Naive B cell (primary cell): ENCODE data around the gene PIKFYVE. TPM values are rescaled to one million over a fixed set of nuclear protein-coding genes. Genes with fewer than 3 reads are reported as not detected.

Source experiments
- ATAC-seq, 2 donors: fragments of 150-1000 bp; cut with Tn5 transposase; 2 replicates each; pipeline ENCODE4 v1.10.0; 2021; ENCODE audit warnings: low read depth in 2 of 2, mild to moderate bottlenecking in 2 of 2, moderate library complexity in 2 of 2
- DNase-seq: peaks from one replicate; pipeline ENCODE4 v3.0.0; 2022
- H3K27ac Mint-ChIP-seq, 6 donors: one replicate each; pipeline ENCODE4 v1.8.0; 2020 to 2022; ENCODE audit warnings: mild to moderate bottlenecking in 6 of 6, mixed read lengths in 6 of 6, moderate library complexity in 5 of 6, inconsistent platforms in 2 of 6
- H3K27me3 Mint-ChIP-seq, 3 donors: one replicate each; pipeline ENCODE4 v1.8.0; 2021 to 2022; ENCODE audit warnings: mixed read lengths in 3 of 3, mild to moderate bottlenecking in 1 of 3
- H3K36me3 Mint-ChIP-seq, 2 donors: one replicate each; pipeline ENCODE4 v1.8.0; 2020 to 2022; ENCODE audit warnings: mixed read lengths in 2 of 2, inconsistent platforms in 1 of 2, mild to moderate bottlenecking in 1 of 2
- H3K4me1 Mint-ChIP-seq, 3 donors: one replicate each; pipeline ENCODE4 v1.8.0; 2020 to 2022; ENCODE audit warnings: mixed read lengths in 3 of 3, inconsistent platforms in 1 of 3, mild to moderate bottlenecking in 1 of 3, moderate library complexity in 1 of 3
- H3K4me3 Mint-ChIP-seq, 8 donors: one replicate each; pipeline ENCODE4 v1.8.0; 2020 to 2022; ENCODE audit warnings: mild to moderate bottlenecking in 8 of 8, mixed read lengths in 8 of 8, moderate library complexity in 8 of 8, inconsistent platforms in 2 of 8
- H3K9me3 Mint-ChIP-seq, 7 donors: one replicate each; pipeline ENCODE4 v1.8.0; 2020 to 2022; ENCODE audit warnings: mixed read lengths in 7 of 7, mild to moderate bottlenecking in 5 of 7, inconsistent platforms in 2 of 7, moderate library complexity in 1 of 7
- polyA plus RNA-seq, 6 donors: library from polyadenylated mRNA; unstranded; fragments of 300-500 nt; fragmentation: Illumina TruSeq; gene quantifications; one replicate each; pipeline ENCODE4 v1.2.3, GENCODE V29; 2021; ENCODE audit warnings: low read depth in 6 of 6

The PIKFYVE gene
- polyA plus RNA-seq, 6 donors from 2014 or later = 3.6 to 16.8 (median 13.9) TPM

DNA sequence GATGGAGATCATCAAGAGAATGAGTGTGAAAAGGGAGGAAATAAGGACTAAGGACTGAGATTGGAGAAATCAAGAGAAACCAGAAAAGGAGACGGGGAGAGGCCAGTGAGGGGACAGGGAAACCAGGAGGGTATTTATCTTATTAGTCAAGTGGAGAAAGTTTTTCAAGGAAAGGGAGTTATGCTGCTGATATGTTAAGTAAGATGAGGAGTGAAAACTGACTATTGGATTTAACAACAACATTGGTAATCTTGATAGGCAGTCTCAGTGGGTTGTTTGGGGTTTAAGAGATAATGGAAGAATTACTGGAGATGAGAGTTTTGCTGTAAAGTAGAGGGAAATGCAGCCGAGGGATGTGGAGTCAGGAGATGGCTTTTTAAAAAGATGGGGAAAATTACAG is 30.6 kb downstream of the PIKFYVE start:
- Mint-ChIP-seq H3K4me3 (peak overlapping the region in 1 of 8 donors; percentile 22), H3K36me3 (peaks cover 35 to 44% of the 10 kb centered on the region in 2 donors), H3K27ac (peak overlapping the region in 4 of 6 donors; percentile 12 to 85 (median 30)), H3K4me1 (peaks cover 32 to 62% (median 42%) of the 10 kb centered on the region in 3 donors), H3K27me3 (no peaks in the 10 kb centered on the region), H3K9me3 (peaks cover 0 to 2% (median 0%) of the 10 kb centered on the region in 7 donors)
- DNase-seq (no peak), ATAC-seq (no peak)

DNA sequence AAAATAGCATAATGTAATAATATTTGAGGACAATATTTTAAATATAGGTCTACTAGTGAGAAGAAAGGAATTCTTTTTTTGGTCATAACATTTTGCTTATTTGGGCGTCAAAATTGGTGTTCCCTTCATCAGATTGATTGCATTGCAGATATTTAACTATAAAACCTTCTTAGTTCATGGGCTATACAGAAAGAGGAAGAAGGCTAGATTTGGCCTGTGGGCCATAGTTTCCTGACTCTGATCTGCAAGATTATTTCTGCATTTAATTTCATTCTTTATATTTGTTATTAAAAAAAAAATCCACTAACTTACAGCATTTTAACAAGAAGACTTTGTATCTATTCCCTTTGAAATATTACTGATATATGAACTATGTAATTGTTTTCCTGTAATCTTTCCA is 31.9 kb downstream of the PIKFYVE start:
- no peak for DNase-seq
- peak in 1 of 2 donors; percentile 55 for ATAC-seq
- peaks cover 25 to 54% (median 32%) of the 10 kb centered on the region in 3 donors for H3K4me1 Mint-ChIP-seq
- H3K36me3 Mint-ChIP-seq = peaks cover 32 to 33% of the 10 kb centered on the region in 2 donors
- H3K9me3 Mint-ChIP-seq = no peaks in the 10 kb centered on the region
- H3K27me3 Mint-ChIP-seq = no peaks in the 10 kb centered on the region
- H3K27ac Mint-ChIP-seq = peak overlapping the region in 1 of 6 donors; percentile 24
- no peak overlapping the region for H3K4me3 Mint-ChIP-seq

DNA sequence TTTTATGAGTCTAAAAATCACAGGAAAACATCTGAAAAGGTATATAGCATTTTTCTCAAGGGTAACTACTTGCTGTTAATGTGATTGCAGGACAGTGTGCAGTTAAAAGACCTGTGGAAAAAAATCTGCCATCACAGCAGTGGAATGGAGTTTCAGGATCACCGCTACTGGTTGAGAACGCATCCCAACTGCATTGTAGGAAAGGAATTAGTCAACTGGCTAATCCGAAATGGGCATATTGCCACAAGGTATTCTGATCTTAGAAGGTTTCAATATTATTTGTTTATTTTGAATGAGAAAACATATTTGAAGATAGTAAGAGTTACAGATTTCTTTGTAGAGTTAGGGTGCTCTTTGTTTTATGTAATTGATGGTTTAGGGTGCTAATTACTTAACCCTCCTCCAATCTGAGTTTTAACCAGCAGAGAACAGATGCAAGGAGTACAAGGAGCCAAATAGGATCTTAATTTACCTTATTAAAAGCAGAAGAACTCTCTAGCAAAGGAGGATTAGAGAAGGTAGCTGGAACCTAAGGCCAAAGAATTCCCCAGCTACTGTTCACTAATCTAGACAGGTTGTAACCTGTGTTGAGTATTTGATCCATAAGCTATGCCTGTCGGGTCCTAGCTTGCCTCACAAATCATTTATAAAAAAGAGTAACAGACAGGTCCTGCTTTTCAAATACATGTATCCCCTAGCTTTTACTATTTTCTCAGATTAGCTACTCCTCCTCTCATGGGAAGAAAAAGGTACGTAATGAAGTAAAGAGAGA is 35.0 kb downstream of the PIKFYVE start:
- peaks cover 7 to 26% (median 10%) of the 10 kb centered on the region in 3 donors for H3K4me1 Mint-ChIP-seq
- ATAC-seq (no peak), DNase-seq (no peak)
- no peak overlapping the region for H3K4me3 Mint-ChIP-seq
- H3K36me3 Mint-ChIP-seq = peaks cover 29 to 47% of the 10 kb centered on the region in 2 donors
- peak overlapping the region in 3 of 6 donors; percentile 15 to 40 (median 34) for H3K27ac Mint-ChIP-seq
- H3K27me3 Mint-ChIP-seq = no peaks in the 10 kb centered on the region
- no peaks in the 10 kb centered on the region for H3K9me3 Mint-ChIP-seq

DNA sequence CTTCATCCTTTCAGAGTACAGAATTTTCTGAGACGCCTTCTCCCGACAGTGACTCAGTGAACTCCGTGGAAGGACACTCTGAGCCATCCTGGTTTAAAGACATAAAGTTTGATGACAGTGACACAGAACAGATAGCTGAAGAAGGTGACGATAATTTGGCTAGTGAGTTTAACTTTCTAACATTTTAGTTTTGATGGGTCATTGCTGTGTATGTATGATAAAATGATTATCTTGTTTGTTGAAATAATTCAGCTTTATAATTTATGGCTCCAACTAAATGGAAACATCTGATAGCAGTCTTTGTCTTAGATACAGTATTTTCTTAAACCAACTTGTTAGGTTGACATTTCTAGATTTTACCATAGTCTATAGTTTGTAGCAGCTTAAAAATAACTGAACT is 38.1 kb downstream of the PIKFYVE start:
- Mint-ChIP-seq H3K27ac (peak overlapping the region in 1 of 6 donors; percentile 35), H3K4me3 (no peak overlapping the region), H3K27me3 (no peaks in the 10 kb centered on the region), H3K36me3 (peaks cover 29 to 49% of the 10 kb centered on the region in 2 donors), H3K4me1 (peaks cover 0 to 6% (median 6%) of the 10 kb centered on the region in 3 donors), H3K9me3 (no peaks in the 10 kb centered on the region)
- ATAC-seq (no peak), DNase-seq (no peak)

DNA sequence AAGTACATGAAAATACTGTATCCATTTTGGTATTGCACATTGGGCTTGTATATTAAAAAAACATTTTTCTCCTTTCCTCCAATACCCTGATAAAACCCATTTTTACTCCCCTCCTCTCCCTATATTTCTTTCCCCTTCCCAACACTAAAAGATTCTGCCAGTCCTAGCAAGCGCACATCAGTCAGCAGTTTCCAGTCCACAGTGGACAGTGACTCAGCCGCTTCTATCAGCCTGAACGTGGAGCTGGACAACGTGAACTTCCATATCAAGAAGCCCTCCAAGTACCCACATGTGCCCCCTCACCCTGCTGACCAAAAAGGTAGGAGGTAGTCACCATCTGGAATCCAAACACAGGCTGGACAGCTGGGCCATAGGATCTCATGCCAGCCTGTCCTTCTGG is 38.6 kb downstream of the PIKFYVE start:
- Mint-ChIP-seq H3K27me3 (no peaks in the 10 kb centered on the region), H3K27ac (peak overlapping the region in 5 of 6 donors; percentile 15 to 70 (median 35)), H3K9me3 (no peaks in the 10 kb centered on the region), H3K4me1 (peaks cover 4 to 11% (median 6%) of the 10 kb centered on the region in 3 donors), H3K36me3 (peaks cover 28 to 46% of the 10 kb centered on the region in 2 donors), H3K4me3 (no peak overlapping the region)
- ATAC-seq (no peak), DNase-seq (no peak)

DNA sequence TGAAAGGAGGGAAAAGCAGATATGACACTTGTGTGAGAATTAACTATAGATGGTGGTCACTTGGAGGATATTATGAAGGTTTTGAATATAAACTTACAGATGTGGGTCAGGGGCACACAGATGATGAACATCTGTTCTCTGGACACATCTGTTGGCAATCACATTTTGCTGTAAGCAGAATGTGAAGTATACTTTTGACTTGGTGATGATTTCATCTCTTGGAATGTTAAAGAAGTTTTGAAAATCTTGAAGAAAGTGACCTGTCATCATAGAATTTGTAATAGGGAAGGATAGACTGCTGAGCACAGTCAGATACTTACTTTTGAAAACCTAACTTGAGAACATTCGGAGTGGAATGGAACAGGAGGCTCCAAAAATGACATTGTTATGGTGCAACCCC is 40.2 kb downstream of the PIKFYVE start:
- H3K36me3 Mint-ChIP-seq = peaks cover 20 to 36% of the 10 kb centered on the region in 2 donors
- H3K9me3 Mint-ChIP-seq = no peaks in the 10 kb centered on the region
- H3K27ac Mint-ChIP-seq = peak overlapping the region in 4 of 6 donors; percentile 6 to 75 (median 25)
- H3K4me1 Mint-ChIP-seq = peaks cover 11 to 21% (median 13%) of the 10 kb centered on the region in 3 donors
- no peaks in the 10 kb centered on the region for H3K27me3 Mint-ChIP-seq
- DNase-seq (no peak), ATAC-seq (no peak)
- no peak overlapping the region for H3K4me3 Mint-ChIP-seq

DNA sequence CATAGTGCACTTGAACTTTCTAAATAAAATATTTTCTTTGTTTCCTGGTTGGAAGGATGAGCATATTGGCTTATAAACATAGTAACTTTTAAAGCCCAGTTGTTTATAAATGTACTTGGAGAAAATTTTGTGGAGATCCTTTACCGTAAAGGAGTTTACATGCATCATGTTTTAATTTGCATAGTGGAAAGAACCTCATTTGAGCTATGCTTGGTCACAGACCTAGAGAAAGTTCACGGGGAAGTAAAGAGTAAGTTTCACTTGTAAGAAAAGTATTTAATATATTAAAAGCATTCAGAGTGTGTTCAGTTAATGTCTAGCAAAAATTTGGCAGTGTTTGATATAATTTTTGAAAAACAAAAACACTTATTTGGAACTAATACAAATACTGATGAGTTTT is 45.3 kb downstream of the PIKFYVE start:
- H3K27ac Mint-ChIP-seq = peak overlapping the region; percentile 72 to 99 (median 98)
- DNase-seq (peak; percentile 66), ATAC-seq (peak; percentile 89 to 90)
- H3K9me3 Mint-ChIP-seq = no peaks in the 10 kb centered on the region
- peak overlapping the region in 7 of 8 donors; percentile 73 to 92 (median 82) for H3K4me3 Mint-ChIP-seq
- no peaks in the 10 kb centered on the region for H3K27me3 Mint-ChIP-seq
- H3K4me1 Mint-ChIP-seq = peaks cover 33 to 53% (median 44%) of the 10 kb centered on the region in 3 donors
- peaks cover 8 to 12% of the 10 kb centered on the region in 2 donors for H3K36me3 Mint-ChIP-seq

DNA sequence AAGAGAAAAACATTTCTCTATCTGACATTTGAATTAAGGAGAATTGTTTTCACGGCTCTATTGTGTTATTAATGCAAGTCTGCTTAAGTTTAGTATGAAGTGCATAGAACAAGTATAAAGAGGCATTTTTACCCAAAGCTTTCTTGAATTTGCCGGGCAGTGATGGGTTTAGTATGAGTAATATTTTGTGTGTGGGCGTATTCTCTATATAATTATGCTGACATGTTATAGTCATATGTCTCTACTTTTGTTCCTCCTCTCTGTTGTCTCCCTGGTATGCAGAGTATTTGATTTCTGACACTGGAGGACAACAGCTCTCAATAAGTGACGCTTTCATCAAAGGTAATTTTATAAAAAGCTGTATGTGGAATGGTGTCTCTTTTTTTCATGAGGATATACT is 45.9 kb downstream of the PIKFYVE start:
- H3K27ac Mint-ChIP-seq = peak overlapping the region; percentile 72 to 99 (median 98)
- H3K4me1 Mint-ChIP-seq = peaks cover 33 to 53% (median 44%) of the 10 kb centered on the region in 3 donors
- ATAC-seq (peak; percentile 42 to 63), DNase-seq (peak; percentile 26)
- no peaks in the 10 kb centered on the region for H3K9me3 Mint-ChIP-seq
- peak overlapping the region; percentile 73 to 92 (median 82) for H3K4me3 Mint-ChIP-seq
- H3K27me3 Mint-ChIP-seq = no peaks in the 10 kb centered on the region
- peaks cover 7 to 10% of the 10 kb centered on the region in 2 donors for H3K36me3 Mint-ChIP-seq

DNA sequence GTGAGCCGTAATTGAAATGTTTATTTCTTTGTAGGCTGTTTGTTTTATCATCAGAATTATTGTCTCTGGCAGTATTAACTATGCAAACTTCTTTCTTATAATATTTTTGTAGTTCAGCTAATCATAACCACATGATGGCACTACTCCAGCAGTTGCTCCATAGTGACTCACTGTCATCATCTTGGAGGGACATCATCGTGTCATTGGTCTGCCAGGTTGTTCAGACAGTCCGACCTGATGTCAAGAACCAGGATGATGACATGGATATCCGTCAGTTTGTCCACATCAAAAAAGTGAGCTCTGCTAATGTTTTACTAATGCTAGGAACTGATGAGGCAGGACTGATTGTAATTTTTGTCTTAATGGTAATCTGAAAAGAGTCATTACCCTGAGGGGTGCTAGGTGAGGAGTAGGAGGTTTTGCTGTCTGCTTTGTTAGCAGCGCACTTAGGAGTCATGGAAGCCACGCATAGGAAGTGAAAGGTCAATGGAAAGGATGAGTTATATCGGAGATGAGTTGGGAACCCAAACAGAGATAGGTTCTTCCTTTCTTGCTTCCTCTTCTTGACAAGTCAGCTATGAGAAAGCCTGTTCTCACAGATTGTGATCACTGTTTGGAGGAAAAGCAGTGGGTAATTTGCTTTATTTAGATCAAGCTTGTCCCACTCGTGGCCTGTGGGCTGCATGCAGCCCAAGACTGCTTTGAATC is 49.2 kb downstream of the PIKFYVE start:
- DNase-seq (peak; percentile 33), ATAC-seq (peak; percentile 34 to 46)
- Mint-ChIP-seq H3K27me3 (no peaks in the 10 kb centered on the region), H3K27ac (peak overlapping the region; percentile 43 to 98 (median 96)), H3K9me3 (peaks cover 0 to 2% (median 0%) of the 10 kb centered on the region in 7 donors), H3K4me3 (peak overlapping the region; percentile 39 to 90 (median 76)), H3K4me1 (peaks cover 48 to 81% (median 49%) of the 10 kb centered on the region in 3 donors), H3K36me3 (peaks cover 9 to 10% of the 10 kb centered on the region in 2 donors)

DNA sequence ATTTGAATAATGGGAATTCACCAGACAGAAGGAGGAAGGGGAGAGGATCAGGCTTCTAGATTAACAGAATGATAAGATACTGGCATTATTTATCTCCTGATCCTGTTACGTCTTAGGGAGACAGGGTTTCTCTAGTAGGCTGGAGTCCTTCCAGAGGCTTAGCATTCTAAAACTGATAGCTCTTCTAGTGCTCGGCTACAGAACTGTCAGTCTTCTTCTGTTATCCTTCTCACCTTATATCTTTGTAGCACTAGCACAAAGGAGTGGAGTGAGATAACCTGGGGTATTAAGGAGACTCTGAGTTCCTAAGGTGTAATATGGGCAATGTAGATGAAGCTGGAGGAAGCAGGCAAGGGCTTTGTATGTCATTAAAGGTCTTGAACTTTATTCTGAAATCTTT is 52.1 kb downstream of the PIKFYVE start:
- H3K9me3 Mint-ChIP-seq = peaks cover 0 to 2% (median 0%) of the 10 kb centered on the region in 7 donors
- DNase-seq = no peak
- no peak for ATAC-seq
- peak overlapping the region; percentile 76 to 96 (median 84) for H3K27ac Mint-ChIP-seq
- peaks cover 9 to 10% of the 10 kb centered on the region in 2 donors for H3K36me3 Mint-ChIP-seq
- no peaks in the 10 kb centered on the region for H3K27me3 Mint-ChIP-seq
- H3K4me1 Mint-ChIP-seq = peaks cover 31 to 77% (median 37%) of the 10 kb centered on the region in 3 donors
- H3K4me3 Mint-ChIP-seq = peak overlapping the region; percentile 54 to 85 (median 72)

DNA sequence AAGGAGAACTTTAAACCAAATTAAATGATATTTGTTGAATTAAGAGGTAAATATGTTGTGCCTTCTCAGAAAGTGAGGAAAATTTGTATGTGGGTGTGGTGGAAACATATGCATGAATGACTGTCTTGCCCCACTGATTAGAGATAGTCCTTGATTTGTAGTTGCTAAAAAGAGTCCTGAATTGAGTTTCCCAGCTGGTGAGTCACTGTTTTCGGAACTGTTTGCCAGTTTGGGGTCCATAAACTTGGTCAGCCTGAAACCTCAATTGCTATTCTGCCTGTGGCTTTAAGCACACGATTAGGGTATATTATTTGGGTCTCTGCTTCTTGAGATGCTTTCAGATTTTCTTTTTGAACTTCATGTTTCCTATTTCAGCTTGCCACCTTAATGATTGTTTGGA is 53.3 kb downstream of the PIKFYVE start:
- H3K27ac Mint-ChIP-seq = peak overlapping the region; percentile 76 to 96 (median 84)
- peak in 1 of 2 donors; percentile 26 for ATAC-seq
- H3K4me1 Mint-ChIP-seq = peaks cover 31 to 64% (median 36%) of the 10 kb centered on the region in 3 donors
- peak overlapping the region; percentile 55 to 84 (median 72) for H3K4me3 Mint-ChIP-seq
- no peak for DNase-seq
- H3K9me3 Mint-ChIP-seq = peaks cover 0 to 2% (median 0%) of the 10 kb centered on the region in 7 donors
- H3K27me3 Mint-ChIP-seq = no peaks in the 10 kb centered on the region
- peaks cover 9 to 10% of the 10 kb centered on the region in 2 donors for H3K36me3 Mint-ChIP-seq

DNA sequence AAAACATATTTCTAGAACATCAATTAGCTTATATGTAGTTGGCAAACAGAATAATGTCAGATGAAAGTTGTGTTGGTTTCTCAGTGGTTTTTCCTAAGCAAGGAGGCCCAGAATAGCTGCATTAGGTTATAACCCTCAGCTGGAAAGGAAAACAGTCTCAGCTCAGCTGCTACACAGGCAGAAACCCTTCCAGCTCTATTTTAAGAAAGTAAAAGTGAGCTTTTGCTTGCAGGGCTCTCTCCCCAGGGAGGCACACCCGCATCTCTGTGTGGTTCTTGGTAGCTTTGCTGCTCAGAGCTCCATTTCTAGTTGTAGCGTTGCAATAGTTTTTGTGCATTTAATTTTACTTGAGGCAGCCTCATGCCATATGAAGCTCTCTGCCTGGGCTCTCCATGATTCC is 54.6 kb downstream of the PIKFYVE start:
- DNase-seq (peak; percentile 53), ATAC-seq (peak; percentile 92 to 94)
- Mint-ChIP-seq H3K27ac (peak overlapping the region; percentile 9 to 94 (median 86)), H3K4me3 (peak overlapping the region; percentile 67 to 90 (median 78)), H3K9me3 (peaks cover 0 to 2% (median 0%) of the 10 kb centered on the region in 7 donors), H3K36me3 (peaks cover 4 to 10% of the 10 kb centered on the region in 2 donors), H3K4me1 (peaks cover 26 to 52% (median 30%) of the 10 kb centered on the region in 3 donors), H3K27me3 (no peaks in the 10 kb centered on the region)

DNA sequence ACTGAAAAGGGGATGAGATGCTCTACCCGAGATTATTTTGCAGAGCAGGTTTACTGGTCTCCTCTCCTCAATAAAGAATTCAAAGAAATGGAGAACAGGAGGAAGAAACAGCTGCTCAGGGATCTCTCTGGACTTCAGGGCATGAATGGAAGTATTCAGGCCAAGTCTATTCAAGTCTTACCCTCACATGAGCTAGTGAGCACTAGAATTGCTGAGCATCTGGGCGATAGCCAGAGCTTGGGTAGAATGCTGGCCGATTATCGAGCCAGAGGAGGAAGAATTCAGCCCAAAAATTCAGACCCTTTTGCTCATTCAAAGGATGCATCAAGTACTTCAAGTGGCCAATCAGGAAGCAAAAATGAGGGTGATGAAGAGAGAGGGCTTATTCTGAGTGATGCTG is 60.0 kb downstream of the PIKFYVE start:
- no peak for DNase-seq
- H3K36me3 Mint-ChIP-seq = peaks cover 14 to 26% of the 10 kb centered on the region in 2 donors
- no peak overlapping the region for H3K4me3 Mint-ChIP-seq
- H3K27ac Mint-ChIP-seq = peak overlapping the region in 1 of 6 donors; percentile 55
- ATAC-seq = no peak
- H3K9me3 Mint-ChIP-seq = no peaks in the 10 kb centered on the region
- H3K27me3 Mint-ChIP-seq = no peaks in the 10 kb centered on the region
- H3K4me1 Mint-ChIP-seq = peaks cover 20 to 25% (median 22%) of the 10 kb centered on the region in 3 donors
